DND-41 (cell line): ENCODE measurements around the gene EIPR1.

Experiments used
- CTCF ChIP-seq: IDR thresholded peaks from 2 replicates; pipeline ENCODE4 v1.5.1; 2012; ENCODE audit warnings: borderline replicate concordance, low read length, moderate library complexity, mild to moderate bottlenecking; ENCODE audit not compliant: poor library complexity, severe bottlenecking; ENCODE audit errors: extremely low read depth
- EZH2 ChIP-seq: IDR thresholded peaks from 3 replicates; pipeline ENCODE4 v1.6.1; 2012; ENCODE audit warnings: borderline replicate concordance, low read depth, mild to moderate bottlenecking, moderate library complexity, low read length, inconsistent platforms; ENCODE audit not compliant: severe bottlenecking

- TF ChIP-seq CTCF (no peak), EZH2 (no peak)
These were observed 88.5 kb downstream of the EIPR1 start for GRCh38 chr2:3289171-3289515.
